Endothelial cell of umbilical vein (primary cell): ENCODE results near the gene MRNIP.

Experiments
- CTCF ChIP-seq, 2 donors: IDR thresholded peaks; 1 replicate in 1 of 2; 2 replicates in 1 of 2; pipeline ENCODE4 v1.5.1; 2011; ENCODE audit warnings: low read length in 2 of 2, mild to moderate bottlenecking in 2 of 2, moderate library complexity in 2 of 2, control low read depth in 1 of 2, inconsistent platforms in 1 of 2, low read depth in 1 of 2; ENCODE audit not compliant: insufficient read depth in 1 of 2; ENCODE audit errors: extremely low read depth in 1 of 2
- POLR2A ChIP-seq: IDR thresholded peaks from 2 replicates; pipeline ENCODE4 v1.6.1; 2012; ENCODE audit warnings: low read depth, mild to moderate bottlenecking, control low read depth, low read length

GRCh38 chr5:179820483-179821297 is 37.9 kb downstream of the MRNIP start, which contains the start of gene SQSTM1:
- TF ChIP-seq CTCF (IDR thresholded peaks at IDR 0.05; ENCODE audit: extremely low read depth in 1 of 2, insufficient read depth in 1 of 2, low read depth in 1 of 2, low read length in 2 of 2) = no peak
- TF ChIP-seq POLR2A = peak; percentile 99
